Measurements from ENCODE around the gene FAM149B1. TPM values are rescaled to one million over a fixed set of nuclear protein-coding genes. Genes with fewer than 3 reads are reported as not detected.

Gene FAM149B1
- 10 to 100 TPM in 1 of 2 donors, 1 to 10 TPM in 1; 9.0 to 13.1 TPM for total RNA-seq

GRCh38 chr10:73167783-73168464, at the start of gene FAM149B1, which contains the start of gene ECD:
Gene FAM149B1 (plus strand): TSS chr10:73168119. CDS start chr10:73168340, 221 bp downstream.
Gene ECD (minus strand): TSS chr10:73168008. CDS start chr10:73163937, 4,071 bp downstream.
- peak; percentile 86 for DNase-seq (ENCODE audit: low spot score)
- no peaks in the 10 kb centered on the region for H3K27me3 ChIP-seq (replicated peaks; ENCODE audit: insufficient read depth)
- peaks cover 12 to 36% of the 10 kb centered on the region in 2 donors for H3K4me1 ChIP-seq (ENCODE audit: control insufficient read depth in 1 of 2, low read depth in 2 of 2)
- H3K4me3 ChIP-seq, result peak within 1 kb of the TSS; percentile 91
- TF ChIP-seq CTCF (IDR thresholded peaks at IDR 0.05), result peak; percentile 13
- H3K9me3 ChIP-seq, result no peaks in the 10 kb centered on the region
- peak within 1 kb of the TSS; percentile 96 to 98 for H3K27ac ChIP-seq
- H3K36me3 ChIP-seq, result no peaks in the 10 kb centered on the region
- peak; percentile 88 for ATAC-seq (ENCODE audit: insufficient number of reproducible peaks, low FRiP score, low read depth)

GRCh38 chr10:73119457-73119856, 48.5 kb upstream of the FAM149B1 start:
- Histone ChIP-seq H3K27ac (no peak overlapping the region), H3K27me3 (replicated peaks; ENCODE audit: insufficient read depth) (no peaks in the 10 kb centered on the region), H3K4me1 (ENCODE audit: control insufficient read depth in 1 of 2, low read depth in 2 of 2) (peaks cover 8 to 9% of the 10 kb centered on the region in 2 donors), H3K9me3 (no peaks in the 10 kb centered on the region), H3K4me3 (no peak overlapping the region), H3K36me3 (peaks cover 6% of the 10 kb centered on the region)
- ATAC-seq (ENCODE audit: insufficient number of reproducible peaks, low FRiP score, low read depth) (no peak), DNase-seq (ENCODE audit: low spot score) (no peak)
- TF ChIP-seq CTCF (IDR thresholded peaks at IDR 0.05), result no peak

- no peak for TF ChIP-seq CTCF (IDR thresholded peaks at IDR 0.05)
- Histone ChIP-seq H3K27me3 (replicated peaks; ENCODE audit: insufficient read depth) (no peaks in the 10 kb centered on the region), H3K36me3 (peaks cover 6% of the 10 kb centered on the region), H3K4me1 (ENCODE audit: control insufficient read depth in 1 of 2, low read depth in 2 of 2) (peaks cover 8 to 9% of the 10 kb centered on the region in 2 donors), H3K4me3 (no peak overlapping the region), H3K27ac (no peak overlapping the region), H3K9me3 (no peaks in the 10 kb centered on the region)
- DNase-seq (ENCODE audit: low spot score) (no peak), ATAC-seq (ENCODE audit: insufficient number of reproducible peaks, low FRiP score, low read depth) (no peak)
Measured at GRCh38 chr10:73119952-73120351, 48.0 kb upstream of the FAM149B1 start.

GRCh38 chr10:73126343-73126742, 41.6 kb upstream of the FAM149B1 start:
- H3K27ac ChIP-seq, result no peak overlapping the region
- H3K9me3 ChIP-seq, result no peaks in the 10 kb centered on the region
- no peak for TF ChIP-seq CTCF (IDR thresholded peaks at IDR 0.05)
- ATAC-seq (ENCODE audit: insufficient number of reproducible peaks, low FRiP score, low read depth), result no peak
- no peak overlapping the region for H3K4me3 ChIP-seq
- DNase-seq (ENCODE audit: low spot score), result no peak
- H3K36me3 ChIP-seq, result peaks cover 36% of the 10 kb centered on the region
- H3K4me1 ChIP-seq (ENCODE audit: control insufficient read depth in 1 of 2, low read depth in 2 of 2), result no peaks in the 10 kb centered on the region
- no peaks in the 10 kb centered on the region for H3K27me3 ChIP-seq (replicated peaks; ENCODE audit: insufficient read depth)

- peaks cover 54% of the 10 kb centered on the region for H3K36me3 ChIP-seq
- no peak overlapping the region for H3K4me3 ChIP-seq
- H3K27me3 ChIP-seq (replicated peaks; ENCODE audit: insufficient read depth), result no peaks in the 10 kb centered on the region
- DNase-seq (ENCODE audit: low spot score) (no peak), ATAC-seq (ENCODE audit: insufficient number of reproducible peaks, low FRiP score, low read depth) (no peak)
- H3K9me3 ChIP-seq, result no peaks in the 10 kb centered on the region
- no peak for TF ChIP-seq CTCF (IDR thresholded peaks at IDR 0.05)
- H3K27ac ChIP-seq, result no peak overlapping the region
- H3K4me1 ChIP-seq (ENCODE audit: control insufficient read depth in 1 of 2, low read depth in 2 of 2), result no peaks in the 10 kb centered on the region
Measured at GRCh38 chr10:73131301-73131700, 36.6 kb upstream of the FAM149B1 start.
